Measurements from ENCODE around the gene MBNL1. TPM values are rescaled to one million over a fixed set of nuclear protein-coding genes. Genes with fewer than 3 reads are reported as not detected.

MBNL1 gene
- total RNA-seq, 4 donors from 2014 or later = 346 to 530 (median 397) TPM

- DNase-seq (ENCODE audit: low spot score) (no peak), ATAC-seq (ENCODE audit: low FRiP score) (no peak)
- no peak for TF ChIP-seq CTCF (IDR thresholded peaks at IDR 0.05)
Measured at GRCh38 chr3:152338159-152338720, 69.5 kb downstream of the MBNL1 start.

GRCh38 chr3:152339881-152340505 is 71.3 kb downstream of the MBNL1 start:
- DNase-seq (ENCODE audit: low spot score) (no peak), ATAC-seq (ENCODE audit: low FRiP score) (no peak)

GRCh38 chr3:152345233-152345632 is 76.5 kb downstream of the MBNL1 start:
- no peak for TF ChIP-seq CTCF (IDR thresholded peaks at IDR 0.05)
- no peak for DNase-seq (ENCODE audit: low spot score)
- no peak for ATAC-seq (ENCODE audit: low FRiP score)

More at GRCh38 chr3:152339881-152340505, 71.3 kb downstream of the MBNL1 start:
- TF ChIP-seq CTCF (IDR thresholded peaks at IDR 0.05) = no peak

- ATAC-seq (ENCODE audit: low FRiP score) (no peak), DNase-seq (ENCODE audit: low spot score) (no peak)
- TF ChIP-seq CTCF (IDR thresholded peaks at IDR 0.05) = no peak
Measured at GRCh38 chr3:152346058-152346457, 77.3 kb downstream of the MBNL1 start.

- TF ChIP-seq CTCF (IDR thresholded peaks at IDR 0.05) = no peak
- DNase-seq (ENCODE audit: low spot score) (no peak), ATAC-seq (ENCODE audit: low FRiP score) (no peak)
Measured at GRCh38 chr3:152346740-152347139, 78.0 kb downstream of the MBNL1 start.

- TF ChIP-seq CTCF (IDR thresholded peaks at IDR 0.05) = no peak
- ATAC-seq (ENCODE audit: low FRiP score) (no peak), DNase-seq (ENCODE audit: low spot score) (no peak)
Measured at GRCh38 chr3:152348436-152349177, 79.9 kb downstream of the MBNL1 start.
